Keratinocyte (primary cell): ENCODE results near the gene RNU6-1.

Experiments
- CTCF ChIP-seq, 3 experiments: IDR thresholded peaks in 1 of 3; conservative IDR thresholded peaks in 1 of 3; optimal IDR thresholded peaks in 1 of 3; 2 replicates in 2 of 3; 3 replicates in 1 of 3; pipeline versions ENCODE3 to v1.5.1; 2011; ENCODE audit warnings: low read length in 3 of 3, mild to moderate bottlenecking in 3 of 3, moderate library complexity in 2 of 3, control low read depth in 1 of 3, inconsistent platforms in 1 of 3; ENCODE audit not compliant: insufficient read depth in 2 of 3; ENCODE audit errors: extremely low read depth in 1 of 3
- EZH2 ChIP-seq: IDR thresholded peaks from one replicate; pipeline ENCODE4 v1.6.1; 2012; ENCODE audit warnings: inconsistent platforms, mild to moderate bottlenecking, low read length, moderate library complexity

GRCh38 chr15:67807836-67808235 is 32.0 kb downstream of the RNU6-1 start:
- TF ChIP-seq CTCF (optimal IDR thresholded peaks at IDR 0.05 in 1 of 3, IDR thresholded peaks at IDR 0.05 in 1 of 3, conservative IDR thresholded peaks at IDR 0.05 in 1 of 3; ENCODE audit: extremely low read depth in 1 of 3, insufficient read depth in 2 of 3, low read length in 3 of 3), result no peak
- TF ChIP-seq EZH2, result no peak
